Liver (tissue), 9 donors: Measurements from ENCODE around the gene CMIP. TPM values are rescaled to one million over a fixed set of nuclear protein-coding genes. Genes with fewer than 3 reads are reported as not detected.

Experiments used
- DNase-seq: peaks from one replicate; pipeline ENCODE4 v3.0.0-alpha.2; 2017; ENCODE audit warnings: low spot score
- H3K27ac ChIP-seq, 2 donors: one replicate each; pipeline ENCODE4 v1.7.0; 2013; ENCODE audit warnings: inconsistent platforms in 2 of 2, low read length in 2 of 2, control low read depth in 1 of 2, low read depth in 1 of 2, mild to moderate bottlenecking in 1 of 2
- H3K27me3 ChIP-seq, 4 donors: one replicate each; pipeline versions ENCODE4 v1.6.1 to v1.7.0; 2013; ENCODE audit warnings: low read length in 3 of 4, inconsistent platforms in 1 of 4, mild to moderate bottlenecking in 1 of 4, moderate library complexity in 1 of 4; ENCODE audit not compliant: control insufficient read depth in 4 of 4, insufficient read depth in 4 of 4
- H3K36me3 ChIP-seq, 4 donors: one replicate each; pipeline versions ENCODE4 v1.6.1 to v1.7.0; 2013; ENCODE audit warnings: low read length in 3 of 4, mild to moderate bottlenecking in 3 of 4, low read depth in 1 of 4, moderate library complexity in 1 of 4; ENCODE audit not compliant: control insufficient read depth in 4 of 4, insufficient read depth in 3 of 4
- H3K4me1 ChIP-seq, 4 donors: one replicate each; pipeline versions ENCODE4 v1.6.1 to v1.7.0; 2013; ENCODE audit warnings: low read length in 3 of 4, mild to moderate bottlenecking in 3 of 4, moderate library complexity in 1 of 4; ENCODE audit not compliant: control insufficient read depth in 4 of 4, insufficient read depth in 4 of 4
- H3K4me3 ChIP-seq, 3 donors: one replicate each; pipeline versions ENCODE4 v1.6.1 to v1.7.0; 2013; ENCODE audit warnings: low read length in 3 of 3, control low read depth in 1 of 3, low read depth in 1 of 3, mild to moderate bottlenecking in 1 of 3
- H3K9ac ChIP-seq, 2 donors: one replicate each; pipeline ENCODE4 v1.7.0; 2013; ENCODE audit warnings: low read length in 2 of 2, mild to moderate bottlenecking in 2 of 2, moderate library complexity in 2 of 2, control low read depth in 1 of 2, low read depth in 1 of 2
- H3K9me3 ChIP-seq, 4 donors: one replicate each; pipeline versions ENCODE4 v1.6.1 to v1.7.0; 2013; ENCODE audit warnings: low read length in 3 of 4; ENCODE audit not compliant: control insufficient read depth in 4 of 4
- CTCF ChIP-seq: fragments of 150-350 bp; IDR thresholded peaks from 2 replicates; pipeline ENCODE4 v1.5.1; 2017; ENCODE audit warnings: improper control_type of control experiment, low read depth, low read length; ENCODE audit not compliant: missing input control
- FOXA1 ChIP-seq: IDR thresholded peaks from 2 replicates; pipeline ENCODE4 v1.6.1; 2016; ENCODE audit warnings: antibody characterized with exemption
- HNF4A ChIP-seq, 2 donors: conservative IDR thresholded peaks; 2 replicates each; pipeline ENCODE4 v1.6.1; 2016; ENCODE audit warnings: antibody characterized with exemption in 2 of 2, mild to moderate bottlenecking in 2 of 2
- HNF4G ChIP-seq: IDR thresholded peaks from 2 replicates; pipeline ENCODE4 v1.6.1; 2016; ENCODE audit warnings: antibody characterized with exemption
- JUND ChIP-seq, 2 donors: IDR thresholded peaks; 2 replicates each; pipeline ENCODE4 v1.6.1; 2016; ENCODE audit warnings: antibody characterized with exemption in 2 of 2
- NR2F2 ChIP-seq: IDR thresholded peaks from 2 replicates; pipeline ENCODE4 v1.6.1; 2016; ENCODE audit warnings: antibody characterized with exemption
- RAD21 ChIP-seq, 2 donors: IDR thresholded peaks; 2 replicates each; pipeline ENCODE4 v1.6.1; 2016; ENCODE audit warnings: antibody characterized with exemption in 2 of 2, mild to moderate bottlenecking in 2 of 2
- RXRA ChIP-seq, 2 donors: IDR thresholded peaks; 2 replicates each; pipeline ENCODE4 v1.6.1; 2017 to 2018; ENCODE audit warnings: antibody characterized with exemption in 2 of 2, mild to moderate bottlenecking in 1 of 2
- SP1 ChIP-seq: IDR thresholded peaks from 2 replicates; pipeline ENCODE4 v1.6.1; 2018; ENCODE audit warnings: antibody characterized with exemption, mild to moderate bottlenecking
- TAF1 ChIP-seq: conservative IDR thresholded peaks from 2 replicates; pipeline ENCODE4 v1.6.1; 2016; ENCODE audit warnings: antibody characterized with exemption, mild to moderate bottlenecking
- YY1 ChIP-seq: IDR thresholded peaks from 2 replicates; pipeline ENCODE4 v1.6.1; 2016; ENCODE audit warnings: antibody characterized with exemption, mild to moderate bottlenecking
- WGBS: extraction: QIAGEN DNeasy Blood & Tissue Kit; methylation state at CpG from one replicate; pipeline ENCODE4 v1.1.7; 2013; 5-methylcytosine and 5-hydroxymethylcytosine counted together
- polyA plus RNA-seq, 2 donors: library from polyadenylated mRNA; stranded (reverse) in 1 of 2; unstranded in 1 of 2; fragments of 200-250 nt in 1 of 2; fragments of >200 nt in 1 of 2; fragmentation: Nextera tagmentation in 1 of 2; extraction: Ambion mirVana in 1 of 2; gene quantifications; one replicate each; pipeline versions ENCODE4 v1.2.1 to v1.2.3, GENCODE V29; 2013 to 2015
- total RNA-seq, 2 donors: library from RNA; depleted of rRNA; stranded (reverse); fragments of >200 nt; gene quantifications; one replicate each; pipeline ENCODE4 v1.2.3, GENCODE V29; 2014
- TF ChIP-seq, protein P1 (sequence below): IDR thresholded peaks from 2 replicates; pipeline ENCODE4 v1.6.1; 2016; ENCODE audit warnings: antibody characterized with exemption, mild to moderate bottlenecking
- TF ChIP-seq, protein P2 (sequence below): IDR thresholded peaks from 2 replicates; pipeline ENCODE4 v1.6.1; 2016; ENCODE audit warnings: antibody characterized with exemption
- donor health status: healthy.
- donor health status: healthy.
- donor health status: healthy.
- donor health status: healthy.
- donor health status: healthy.

Gene CMIP
- total and polyA plus RNA-seq, 4 donors: 1.7 to 15.6 (median 10.1) TPM

GRCh38 chr16:81546781-81547180, 102.2 kb downstream of the CMIP start (continued):
- TF ChIP-seq, protein P1, sequence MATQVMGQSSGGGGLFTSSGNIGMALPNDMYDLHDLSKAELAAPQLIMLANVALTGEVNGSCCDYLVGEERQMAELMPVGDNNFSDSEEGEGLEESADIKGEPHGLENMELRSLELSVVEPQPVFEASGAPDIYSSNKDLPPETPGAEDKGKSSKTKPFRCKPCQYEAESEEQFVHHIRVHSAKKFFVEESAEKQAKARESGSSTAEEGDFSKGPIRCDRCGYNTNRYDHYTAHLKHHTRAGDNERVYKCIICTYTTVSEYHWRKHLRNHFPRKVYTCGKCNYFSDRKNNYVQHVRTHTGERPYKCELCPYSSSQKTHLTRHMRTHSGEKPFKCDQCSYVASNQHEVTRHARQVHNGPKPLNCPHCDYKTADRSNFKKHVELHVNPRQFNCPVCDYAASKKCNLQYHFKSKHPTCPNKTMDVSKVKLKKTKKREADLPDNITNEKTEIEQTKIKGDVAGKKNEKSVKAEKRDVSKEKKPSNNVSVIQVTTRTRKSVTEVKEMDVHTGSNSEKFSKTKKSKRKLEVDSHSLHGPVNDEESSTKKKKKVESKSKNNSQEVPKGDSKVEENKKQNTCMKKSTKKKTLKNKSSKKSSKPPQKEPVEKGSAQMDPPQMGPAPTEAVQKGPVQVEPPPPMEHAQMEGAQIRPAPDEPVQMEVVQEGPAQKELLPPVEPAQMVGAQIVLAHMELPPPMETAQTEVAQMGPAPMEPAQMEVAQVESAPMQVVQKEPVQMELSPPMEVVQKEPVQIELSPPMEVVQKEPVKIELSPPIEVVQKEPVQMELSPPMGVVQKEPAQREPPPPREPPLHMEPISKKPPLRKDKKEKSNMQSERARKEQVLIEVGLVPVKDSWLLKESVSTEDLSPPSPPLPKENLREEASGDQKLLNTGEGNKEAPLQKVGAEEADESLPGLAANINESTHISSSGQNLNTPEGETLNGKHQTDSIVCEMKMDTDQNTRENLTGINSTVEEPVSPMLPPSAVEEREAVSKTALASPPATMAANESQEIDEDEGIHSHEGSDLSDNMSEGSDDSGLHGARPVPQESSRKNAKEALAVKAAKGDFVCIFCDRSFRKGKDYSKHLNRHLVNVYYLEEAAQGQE: no peak
- TF ChIP-seq YY1 (no peak), RAD21 (IDR thresholded peaks at IDR 0.05) (no peak), SP1 (no peak)

DNA sequence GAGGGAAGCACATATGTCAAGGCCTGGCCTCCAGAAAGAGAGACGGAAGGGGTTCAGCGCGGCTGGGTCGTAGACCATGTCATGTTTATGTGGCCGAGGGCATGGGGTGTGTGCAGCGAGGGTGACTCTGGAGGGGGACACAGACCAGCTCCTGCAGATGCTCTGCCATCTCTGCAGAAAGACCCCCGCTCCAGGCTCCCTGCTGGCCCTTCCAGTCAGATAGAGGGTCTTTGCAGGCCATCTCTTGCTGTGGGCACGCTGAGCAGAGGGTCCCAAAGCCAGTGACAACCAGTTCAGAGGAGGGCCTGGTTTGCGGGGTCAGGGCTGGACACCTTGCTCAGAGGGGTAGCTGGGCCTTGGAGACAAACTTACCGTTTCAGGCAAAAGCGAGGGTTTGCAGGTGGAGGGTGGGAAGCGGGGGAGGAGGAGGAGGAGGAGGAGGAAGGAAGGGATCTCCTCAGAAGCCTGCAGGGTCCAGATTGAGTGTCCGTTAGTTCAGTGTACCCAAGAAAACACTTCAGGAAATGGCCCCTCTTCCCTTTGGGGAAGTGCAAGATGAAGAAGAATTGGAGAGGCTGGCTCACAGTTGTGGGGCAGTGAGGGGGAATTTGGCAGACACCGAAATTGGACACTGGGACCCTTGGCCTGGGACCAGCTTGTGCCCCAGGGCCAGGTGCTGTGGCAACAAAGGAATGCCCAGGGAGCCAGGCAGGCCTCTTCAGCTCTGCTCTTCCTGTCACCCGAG, 102.8 kb downstream of the CMIP start:
- DNase-seq: no peak
- Histone ChIP-seq H3K27ac (no peak overlapping the region), H3K9me3 (no peaks in the 10 kb centered on the region), H3K27me3 (no peaks in the 10 kb centered on the region), H3K4me3 (no peak overlapping the region), H3K4me1 (peaks cover 34 to 83% (median 67%) of the 10 kb centered on the region in 4 donors), H3K36me3 (no peaks in the 10 kb centered on the region), H3K9ac (no peak overlapping the region)
- TF ChIP-seq, protein P2, sequence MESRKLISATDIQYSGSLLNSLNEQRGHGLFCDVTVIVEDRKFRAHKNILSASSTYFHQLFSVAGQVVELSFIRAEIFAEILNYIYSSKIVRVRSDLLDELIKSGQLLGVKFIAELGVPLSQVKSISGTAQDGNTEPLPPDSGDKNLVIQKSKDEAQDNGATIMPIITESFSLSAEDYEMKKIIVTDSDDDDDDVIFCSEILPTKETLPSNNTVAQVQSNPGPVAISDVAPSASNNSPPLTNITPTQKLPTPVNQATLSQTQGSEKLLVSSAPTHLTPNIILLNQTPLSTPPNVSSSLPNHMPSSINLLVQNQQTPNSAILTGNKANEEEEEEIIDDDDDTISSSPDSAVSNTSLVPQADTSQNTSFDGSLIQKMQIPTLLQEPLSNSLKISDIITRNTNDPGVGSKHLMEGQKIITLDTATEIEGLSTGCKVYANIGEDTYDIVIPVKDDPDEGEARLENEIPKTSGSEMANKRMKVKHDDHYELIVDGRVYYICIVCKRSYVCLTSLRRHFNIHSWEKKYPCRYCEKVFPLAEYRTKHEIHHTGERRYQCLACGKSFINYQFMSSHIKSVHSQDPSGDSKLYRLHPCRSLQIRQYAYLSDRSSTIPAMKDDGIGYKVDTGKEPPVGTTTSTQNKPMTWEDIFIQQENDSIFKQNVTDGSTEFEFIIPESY: no peak
- no peak for TF ChIP-seq YY1
- TF ChIP-seq FOXA1: no peak
- WGBS: 86% methylated on average over 15 of the region's 15 CpGs

- peaks cover 38 to 85% (median 70%) of the 10 kb centered on the region in 4 donors for H3K4me1 ChIP-seq
- DNase-seq: no peak
- H3K9ac ChIP-seq: no peak overlapping the region
- no peaks in the 10 kb centered on the region for H3K9me3 ChIP-seq
- H3K27me3 ChIP-seq: no peaks in the 10 kb centered on the region
- H3K27ac ChIP-seq: no peak overlapping the region
- no peak overlapping the region for H3K4me3 ChIP-seq
- 82% methylated on average over 5 of the region's 5 CpGs for WGBS
- H3K36me3 ChIP-seq: no peaks in the 10 kb centered on the region
- TF ChIP-seq RXRA (IDR thresholded peaks at IDR 0.05) (no peak), TAF1 (no peak), JUND (IDR thresholded peaks at IDR 0.05) (no peak), RAD21 (IDR thresholded peaks at IDR 0.05) (no peak), NR2F2 (no peak), CTCF (no peak), YY1 (no peak), HNF4A (conservative IDR thresholded peaks at IDR 0.05) (no peak), HNF4G (no peak)
- TF ChIP-seq, protein P2: no peak
- TF ChIP-seq, protein P1: no peak
These were observed 103.3 kb downstream of the CMIP start for GRCh38 chr16:81547939-81548216.
